Measurements from ENCODE around the gene CCNL1.

Gene CCNL1

DNA sequence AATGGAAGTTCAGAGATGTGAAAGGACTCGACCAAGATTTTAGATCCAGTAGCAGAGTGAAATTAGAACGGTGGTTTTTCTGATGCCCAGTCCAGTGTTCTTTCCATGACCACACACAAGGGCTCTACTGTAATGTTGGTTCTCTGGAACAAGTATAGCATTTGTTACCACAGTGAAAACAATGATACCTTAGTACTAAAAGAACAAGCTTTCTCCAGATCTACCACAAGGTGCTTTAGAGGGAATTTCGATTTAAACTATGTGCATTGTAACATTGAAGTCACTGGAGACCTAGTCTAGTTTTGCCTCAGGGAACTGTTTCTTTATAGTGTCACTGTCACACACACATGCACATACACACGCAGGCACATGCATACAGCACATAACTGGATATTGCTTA lies 12.8 kb upstream of the CCNL1 start:
- H3K27ac ChIP-seq (replicated peaks), result no peak overlapping the region
- no peak for DNase-seq (ENCODE audit: low read depth in 1 of 2, low spot score in 1 of 2)
- no peak overlapping the region for H3K4me3 ChIP-seq (replicated peaks; ENCODE audit: insufficient read depth, low read length)
- no peaks in the 10 kb centered on the region for H3K27me3 ChIP-seq (ENCODE audit: insufficient read depth, poor library complexity, severe bottlenecking)
- no peak for TF ChIP-seq POLR2AphosphoS5 (IDR thresholded peaks at IDR 0.05; ENCODE audit: low read depth)
- no peak for TF ChIP-seq SPI1 (IDR thresholded peaks at IDR 0.05; ENCODE audit: borderline replicate concordance, low read depth)
- no peak for TF ChIP-seq GABPA (IDR thresholded peaks at IDR 0.05; ENCODE audit: low read depth)
- TF ChIP-seq, protein P1, sequence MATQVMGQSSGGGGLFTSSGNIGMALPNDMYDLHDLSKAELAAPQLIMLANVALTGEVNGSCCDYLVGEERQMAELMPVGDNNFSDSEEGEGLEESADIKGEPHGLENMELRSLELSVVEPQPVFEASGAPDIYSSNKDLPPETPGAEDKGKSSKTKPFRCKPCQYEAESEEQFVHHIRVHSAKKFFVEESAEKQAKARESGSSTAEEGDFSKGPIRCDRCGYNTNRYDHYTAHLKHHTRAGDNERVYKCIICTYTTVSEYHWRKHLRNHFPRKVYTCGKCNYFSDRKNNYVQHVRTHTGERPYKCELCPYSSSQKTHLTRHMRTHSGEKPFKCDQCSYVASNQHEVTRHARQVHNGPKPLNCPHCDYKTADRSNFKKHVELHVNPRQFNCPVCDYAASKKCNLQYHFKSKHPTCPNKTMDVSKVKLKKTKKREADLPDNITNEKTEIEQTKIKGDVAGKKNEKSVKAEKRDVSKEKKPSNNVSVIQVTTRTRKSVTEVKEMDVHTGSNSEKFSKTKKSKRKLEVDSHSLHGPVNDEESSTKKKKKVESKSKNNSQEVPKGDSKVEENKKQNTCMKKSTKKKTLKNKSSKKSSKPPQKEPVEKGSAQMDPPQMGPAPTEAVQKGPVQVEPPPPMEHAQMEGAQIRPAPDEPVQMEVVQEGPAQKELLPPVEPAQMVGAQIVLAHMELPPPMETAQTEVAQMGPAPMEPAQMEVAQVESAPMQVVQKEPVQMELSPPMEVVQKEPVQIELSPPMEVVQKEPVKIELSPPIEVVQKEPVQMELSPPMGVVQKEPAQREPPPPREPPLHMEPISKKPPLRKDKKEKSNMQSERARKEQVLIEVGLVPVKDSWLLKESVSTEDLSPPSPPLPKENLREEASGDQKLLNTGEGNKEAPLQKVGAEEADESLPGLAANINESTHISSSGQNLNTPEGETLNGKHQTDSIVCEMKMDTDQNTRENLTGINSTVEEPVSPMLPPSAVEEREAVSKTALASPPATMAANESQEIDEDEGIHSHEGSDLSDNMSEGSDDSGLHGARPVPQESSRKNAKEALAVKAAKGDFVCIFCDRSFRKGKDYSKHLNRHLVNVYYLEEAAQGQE (IDR thresholded peaks at IDR 0.05; ENCODE audit: insufficient replicate concordance, low read depth), result no peak
- TF ChIP-seq, protein P2, sequence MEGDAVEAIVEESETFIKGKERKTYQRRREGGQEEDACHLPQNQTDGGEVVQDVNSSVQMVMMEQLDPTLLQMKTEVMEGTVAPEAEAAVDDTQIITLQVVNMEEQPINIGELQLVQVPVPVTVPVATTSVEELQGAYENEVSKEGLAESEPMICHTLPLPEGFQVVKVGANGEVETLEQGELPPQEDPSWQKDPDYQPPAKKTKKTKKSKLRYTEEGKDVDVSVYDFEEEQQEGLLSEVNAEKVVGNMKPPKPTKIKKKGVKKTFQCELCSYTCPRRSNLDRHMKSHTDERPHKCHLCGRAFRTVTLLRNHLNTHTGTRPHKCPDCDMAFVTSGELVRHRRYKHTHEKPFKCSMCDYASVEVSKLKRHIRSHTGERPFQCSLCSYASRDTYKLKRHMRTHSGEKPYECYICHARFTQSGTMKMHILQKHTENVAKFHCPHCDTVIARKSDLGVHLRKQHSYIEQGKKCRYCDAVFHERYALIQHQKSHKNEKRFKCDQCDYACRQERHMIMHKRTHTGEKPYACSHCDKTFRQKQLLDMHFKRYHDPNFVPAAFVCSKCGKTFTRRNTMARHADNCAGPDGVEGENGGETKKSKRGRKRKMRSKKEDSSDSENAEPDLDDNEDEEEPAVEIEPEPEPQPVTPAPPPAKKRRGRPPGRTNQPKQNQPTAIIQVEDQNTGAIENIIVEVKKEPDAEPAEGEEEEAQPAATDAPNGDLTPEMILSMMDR (IDR thresholded peaks at IDR 0.05; ENCODE audit: insufficient read depth, low read length), result no peak

DNA sequence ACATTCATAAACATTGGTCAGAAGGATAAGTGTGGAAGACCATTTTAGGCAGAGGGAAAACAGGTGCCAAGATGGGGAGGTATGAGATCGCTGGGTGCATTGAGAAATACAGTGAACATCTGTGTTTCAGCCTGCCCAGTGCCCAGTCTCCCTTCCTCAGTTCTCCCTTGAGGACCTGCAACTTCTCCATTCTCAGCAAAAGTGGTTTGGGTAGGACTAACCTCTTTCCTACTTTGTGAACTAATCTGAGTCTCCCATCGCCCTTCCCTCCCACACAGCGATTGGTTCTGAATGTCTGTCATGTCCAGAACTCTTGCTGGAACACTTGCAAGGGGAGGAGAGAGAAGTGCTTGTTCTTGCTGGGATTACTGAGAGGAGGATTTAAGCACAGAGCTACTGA lies 10.9 kb upstream of the CCNL1 start:
- peak; percentile 97 for TF ChIP-seq POLR2AphosphoS5 (IDR thresholded peaks at IDR 0.05; ENCODE audit: low read depth)
- TF ChIP-seq, protein P2 (IDR thresholded peaks at IDR 0.05; ENCODE audit: insufficient read depth, low read length), result no peak
- TF ChIP-seq SPI1 (IDR thresholded peaks at IDR 0.05; ENCODE audit: borderline replicate concordance, low read depth), result peak; percentile 76; the same call in 1 of the 2 replicates
- H3K27me3 ChIP-seq (ENCODE audit: insufficient read depth, poor library complexity, severe bottlenecking), result no peaks in the 10 kb centered on the region
- DNase-seq (ENCODE audit: low read depth in 1 of 2, low spot score in 1 of 2), result peak; percentile 90 to 93
- peak overlapping the region; percentile 70 for H3K27ac ChIP-seq (replicated peaks)
- H3K4me3 ChIP-seq (replicated peaks; ENCODE audit: insufficient read depth, low read length), result no peak overlapping the region

DNA sequence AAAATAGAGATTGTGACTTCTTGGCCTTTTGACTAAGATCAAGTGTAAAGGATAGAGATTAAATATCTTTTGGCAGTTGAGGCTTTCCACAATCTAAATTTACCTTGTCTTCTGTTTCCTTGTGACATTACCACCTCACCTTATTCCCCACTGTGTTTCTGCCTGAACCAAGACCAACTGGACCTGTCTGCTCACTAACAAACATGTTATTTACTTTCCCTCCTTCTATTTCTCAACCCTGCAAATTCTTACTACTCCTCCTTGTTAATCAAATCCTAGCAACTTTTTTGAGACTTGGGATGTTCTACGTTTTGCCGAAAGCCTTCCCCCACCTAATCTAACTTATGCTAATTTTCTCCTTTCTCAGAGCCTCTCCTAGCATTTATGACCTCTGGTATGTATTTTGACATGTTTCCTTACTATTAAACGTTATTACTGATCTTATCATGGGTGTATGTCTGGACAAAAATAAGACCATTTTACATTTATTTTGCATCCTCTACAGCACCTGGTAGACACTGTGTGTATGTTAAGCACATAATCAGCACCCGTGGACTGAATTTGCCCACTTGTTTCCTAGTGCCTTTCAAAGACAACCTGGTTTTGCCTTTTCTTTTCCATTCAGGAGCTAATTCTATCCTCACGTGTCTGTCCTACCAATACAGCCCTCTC lies 7.6 kb upstream of the CCNL1 start:
- TF ChIP-seq GABPA (IDR thresholded peaks at IDR 0.05; ENCODE audit: low read depth) (no peak), POLR2AphosphoS5 (IDR thresholded peaks at IDR 0.05; ENCODE audit: low read depth) (no peak), SPI1 (IDR thresholded peaks at IDR 0.05; ENCODE audit: borderline replicate concordance, low read depth) (no peak)
- TF ChIP-seq, protein P2 (IDR thresholded peaks at IDR 0.05; ENCODE audit: insufficient read depth, low read length), result no peak
- TF ChIP-seq, protein P1 (IDR thresholded peaks at IDR 0.05; ENCODE audit: insufficient replicate concordance, low read depth), result no peak

DNA sequence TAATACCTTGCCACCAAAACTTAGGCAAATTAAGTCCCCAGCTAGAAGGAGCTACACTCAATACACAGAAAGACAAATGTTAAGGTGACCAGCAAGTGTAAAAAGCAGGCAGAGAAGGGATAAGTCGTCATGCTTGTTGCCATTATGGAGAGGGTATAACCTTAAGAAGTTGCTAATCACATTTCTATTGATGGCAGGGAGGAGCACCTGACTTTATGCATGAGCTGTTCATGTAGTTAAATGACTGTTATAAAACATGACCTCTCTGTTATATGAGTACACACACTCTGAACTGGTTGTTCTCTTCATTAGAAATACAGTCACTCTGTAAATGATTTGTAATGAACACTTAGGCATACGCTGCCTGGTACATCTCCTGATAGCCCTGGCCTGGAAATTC lies 6.6 kb upstream of the CCNL1 start:
- Histone ChIP-seq H3K27me3 (ENCODE audit: insufficient read depth, poor library complexity, severe bottlenecking) (no peaks in the 10 kb centered on the region), H3K27ac (replicated peaks) (no peak overlapping the region), H3K4me3 (replicated peaks; ENCODE audit: insufficient read depth, low read length) (no peak overlapping the region)
- TF ChIP-seq, protein P1 (IDR thresholded peaks at IDR 0.05; ENCODE audit: insufficient replicate concordance, low read depth), result no peak
- TF ChIP-seq SPI1 (IDR thresholded peaks at IDR 0.05; ENCODE audit: borderline replicate concordance, low read depth), result no peak
- no peak for TF ChIP-seq POLR2AphosphoS5 (IDR thresholded peaks at IDR 0.05; ENCODE audit: low read depth)
- TF ChIP-seq, protein P2 (IDR thresholded peaks at IDR 0.05; ENCODE audit: insufficient read depth, low read length), result no peak
- no peak for DNase-seq (ENCODE audit: low read depth in 1 of 2, low spot score in 1 of 2)

More for the DNA sequence above, 7.6 kb upstream of the CCNL1 start:
- no peaks in the 10 kb centered on the region for H3K27me3 ChIP-seq (ENCODE audit: insufficient read depth, poor library complexity, severe bottlenecking)
- H3K27ac ChIP-seq (replicated peaks), result no peak overlapping the region
- no peak for DNase-seq (ENCODE audit: low read depth in 1 of 2, low spot score in 1 of 2)
- no peak overlapping the region for H3K4me3 ChIP-seq (replicated peaks; ENCODE audit: insufficient read depth, low read length)
